Left lung (tissue), 10 donors: ENCODE results near the gene COL6A1. TPM values are rescaled to one million over a fixed set of nuclear protein-coding genes. Genes with fewer than 3 reads are reported as not detected.
"Not testable (repeated sequence)": the region's sequence is repeated elsewhere in the genome, so short reads cannot be mapped to it uniquely, and the experiment has no call there.

Experiments used
- ATAC-seq: fragments of 200-7000 bp; cut with Tn5 transposase; one replicate; pipeline ENCODE4 v1.9.1; 2020; ENCODE audit warnings: moderate library complexity
- DNase-seq, 4 donors: peaks; one replicate each; pipeline ENCODE4 v3.0.0-alpha.2; 2013 to 2020
- H3K27ac ChIP-seq, 2 donors: fragments of 200-600 bp; sonication (generic) in 1 of 2; one replicate each; pipeline versions ENCODE4 v1.5.0 to v1.8.0; 2020 to 2021
- H3K27me3 ChIP-seq, 2 donors: fragments of 200-600 bp; sonication (generic) in 1 of 2; one replicate each; pipeline versions ENCODE4 v1.5.0 to v1.8.0; 2020 to 2021
- H3K36me3 ChIP-seq, 2 donors: fragments of 200-600 bp; sonication (generic) in 1 of 2; one replicate each; pipeline versions ENCODE4 v1.5.0 to v1.8.0; 2020 to 2021
- H3K4me1 ChIP-seq, 2 donors: fragments of 200-600 bp; one replicate each; pipeline ENCODE4 v1.8.0; 2021
- H3K4me3 ChIP-seq, 2 donors: fragments of 200-600 bp; sonication (generic) in 1 of 2; one replicate each; pipeline versions ENCODE4 v1.5.0 to v1.8.0; 2020 to 2021; ENCODE audit warnings: mild to moderate bottlenecking in 1 of 2
- H3K9me3 ChIP-seq, 2 donors: fragments of 200-600 bp; sonication (generic) in 1 of 2; one replicate each; pipeline versions ENCODE4 v1.5.0 to v1.8.0; 2020 to 2021
- CTCF ChIP-seq, 2 donors: fragments of 200-600 bp; sonication (generic) in 1 of 2; IDR thresholded peaks; one replicate each; pipeline versions ENCODE4 v1.5.0 to v1.8.0; 2021; ENCODE audit warnings: antibody characterized with exemption in 2 of 2
- intact Hi-C, 2 donors: fragments of 100-400 bp; cut with DNase I; formaldehyde crosslinking; loops; one replicate each; pipeline versions ENCODE4 v1.11.2 to v1.14.2; 2022
- polyA plus RNA-seq, 6 donors: library from polyadenylated mRNA; unstranded; fragments of 120-200 nt; gene quantifications; one replicate each; pipeline ENCODE4 v1.2.1, GENCODE V29; 2013; ENCODE audit not compliant: insufficient read length in 6 of 6
- total RNA-seq, 2 donors: library from RNA; stranded (reverse); fragmentation: NEBNext Ultra II Directional; extraction: Animal tissue kit (Norgen Biotek cat#: 25700); gene quantifications; one replicate each; pipeline ENCODE4 v1.2.1, GENCODE V29; 2021
- donor health status: DM: no; HTN: yes; CAD: no.
- donor health status: DM: no; HTN: no; CAD: no.

COL6A1 gene
- total and polyA plus RNA-seq, 8 donors: 272 to 574 (median 341) TPM

- Histone ChIP-seq H3K4me3 (peak overlapping the region; percentile 32), H3K27ac (peak overlapping the region; percentile 86 to 91), H3K27me3 (peaks cover 29 to 86% of the 10 kb centered on the region in 2 donors), H3K9me3 (no peaks in the 10 kb centered on the region), H3K4me1 (peaks cover 42 to 43% of the 10 kb centered on the region in 2 donors), H3K36me3 (no peaks in the 10 kb centered on the region)
- DNase-seq: peak in 3 of 4 donors; percentile 45 to 83 (median 58)
- peak; percentile 27 for ATAC-seq
- intact Hi-C loops: no loop called here
- no peak for TF ChIP-seq CTCF (IDR thresholded peaks at IDR 0.05)
Measured at GRCh38 chr21:45974073-45975019, 7.2 kb upstream of the COL6A1 start.

GRCh38 chr21:45975020-45975666, 6.4 kb upstream of the COL6A1 start:
- Histone ChIP-seq H3K4me3 (no peak overlapping the region), H3K27me3 (peaks cover 29 to 91% of the 10 kb centered on the region in 2 donors), H3K4me1 (peaks cover 42 to 43% of the 10 kb centered on the region in 2 donors), H3K36me3 (no peaks in the 10 kb centered on the region), H3K9me3 (no peaks in the 10 kb centered on the region), H3K27ac (peak overlapping the region; percentile 86 to 91)
- ATAC-seq (peak; percentile 13), DNase-seq (peak in 1 of 4 donors; percentile 46)
- intact Hi-C loops: no loop called here
- no peak for TF ChIP-seq CTCF (IDR thresholded peaks at IDR 0.05)

- H3K9me3 ChIP-seq, H3K27ac ChIP-seq, H3K4me3 ChIP-seq, H3K36me3 ChIP-seq, DNase-seq, ATAC-seq, intact Hi-C loops: not testable (repeated sequence)
- H3K4me1 ChIP-seq: peaks cover 38% of the 10 kb centered on the region in 2 donors
- H3K27me3 ChIP-seq: peaks cover 29 to 84% of the 10 kb centered on the region in 2 donors
Measured at GRCh38 chr21:45975667-45976409, 5.7 kb upstream of the COL6A1 start.

GRCh38 chr21:45976701-45977311, 4.8 kb upstream of the COL6A1 start:
- peaks cover 29 to 83% of the 10 kb centered on the region in 2 donors for H3K27me3 ChIP-seq
- no peaks in the 10 kb centered on the region for H3K9me3 ChIP-seq
- DNase-seq: no peak
- intact Hi-C loops: no loop called here
- H3K4me3 ChIP-seq: no peak overlapping the region
- H3K4me1 ChIP-seq: peaks cover 37 to 40% of the 10 kb centered on the region in 2 donors
- no peak overlapping the region for H3K27ac ChIP-seq
- H3K36me3 ChIP-seq: no peaks in the 10 kb centered on the region
- no peak for ATAC-seq
- no peak for TF ChIP-seq CTCF (IDR thresholded peaks at IDR 0.05)

- no peak for TF ChIP-seq CTCF (IDR thresholded peaks at IDR 0.05)
- no peaks in the 10 kb centered on the region for H3K9me3 ChIP-seq
- no peaks in the 10 kb centered on the region for H3K36me3 ChIP-seq
- DNase-seq: peak in 2 of 4 donors; percentile 33 to 58
- H3K4me3 ChIP-seq: no peak overlapping the region
- no peak for ATAC-seq
- no peak overlapping the region for H3K27ac ChIP-seq
- H3K4me1 ChIP-seq: peaks cover 31 to 41% of the 10 kb centered on the region in 2 donors
- peaks cover 24 to 83% of the 10 kb centered on the region in 2 donors for H3K27me3 ChIP-seq
- intact Hi-C loops: no loop called here
Measured at GRCh38 chr21:45977396-45977795, 4.2 kb upstream of the COL6A1 start.
